DLD1 (cell line): ENCODE data around the gene FYB2.

ENCODE experiments used
- in situ Hi-C: cut with HindIII; loops from 2 replicates; pipeline ENCODE4 v1.10.0; 2017; ENCODE audit warnings: low sequenced_read_pairs

The FYB2 gene

GRCh38 chr1:56834137-56834900 is 15.1 kb upstream of the FYB2 start:
- in situ Hi-C loops = no loop called here

- in situ Hi-C loops = no loop called here
These were observed 13.9 kb upstream of the FYB2 start for GRCh38 chr1:56833088-56833487.

GRCh38 chr1:56831871-56832693 is 12.9 kb upstream of the FYB2 start:
- in situ Hi-C loops = no loop called here

- in situ Hi-C loops = no loop called here
These were observed 10.8 kb upstream of the FYB2 start for GRCh38 chr1:56830052-56830451.

GRCh38 chr1:56827711-56828110 is 8.5 kb upstream of the FYB2 start:
- in situ Hi-C loops = no loop called here

GRCh38 chr1:56825436-56825835 is 6.2 kb upstream of the FYB2 start:
- in situ Hi-C loops = no loop called here

- in situ Hi-C loops = no loop called here
These were observed 5.7 kb upstream of the FYB2 start for GRCh38 chr1:56824938-56825337.

GRCh38 chr1:56824271-56824670 is 5.1 kb upstream of the FYB2 start:
- in situ Hi-C loops = no loop called here

GRCh38 chr1:56821462-56821797 is 2.2 kb upstream of the FYB2 start:
- in situ Hi-C loops = no loop called here

- in situ Hi-C loops = no loop called here
These were observed 1.7 kb upstream of the FYB2 start for GRCh38 chr1:56820755-56821461.

- in situ Hi-C loops = no loop called here
These were observed 1.3 kb downstream of the FYB2 start for GRCh38 chr1:56817716-56818463.

- in situ Hi-C loops = no loop called here
These were observed 2.3 kb downstream of the FYB2 start for GRCh38 chr1:56816909-56817308.

GRCh38 chr1:56816264-56816663 is 2.9 kb downstream of the FYB2 start:
- in situ Hi-C loops = no loop called here

GRCh38 chr1:56814205-56814604 is 5.0 kb downstream of the FYB2 start:
- in situ Hi-C loops = no loop called here

GRCh38 chr1:56811331-56811730 is 7.9 kb downstream of the FYB2 start:
- in situ Hi-C loops = no loop called here

GRCh38 chr1:56808410-56808809 is 10.8 kb downstream of the FYB2 start:
- in situ Hi-C loops = no loop called here

GRCh38 chr1:56806804-56807203 is 12.4 kb downstream of the FYB2 start:
- in situ Hi-C loops = no loop called here

GRCh38 chr1:56803561-56804156 is 15.5 kb downstream of the FYB2 start:
- in situ Hi-C loops = no loop called here

- in situ Hi-C loops = no loop called here
These were observed 19.4 kb downstream of the FYB2 start for GRCh38 chr1:56799605-56800400.

GRCh38 chr1:56798053-56798471 is 21.1 kb downstream of the FYB2 start:
- in situ Hi-C loops = no loop called here
